Neuronal stem cell (in vitro differentiated cells): ENCODE measurements around the gene ISG15.
"Not testable (repeated sequence)": the region's sequence is repeated elsewhere in the genome, so short reads cannot be mapped to it uniquely, and the experiment has no call there.

Experiments used
- DNase-seq: peaks from one replicate; pipeline ENCODE4 v3.0.0-alpha.2; 2013; ENCODE audit warnings: low spot score
- H2AFZ ChIP-seq: one replicate; pipeline ENCODE4 v1.6.1; 2013; ENCODE audit warnings: mild to moderate bottlenecking, low read length, inconsistent platforms
- H2AK5ac ChIP-seq: 2 replicates; pipeline ENCODE4 v1.6.1; 2013; ENCODE audit warnings: low read depth, mild to moderate bottlenecking, inconsistent platforms, low read length, moderate library complexity, mixed read lengths
- H2BK120ac ChIP-seq: 2 replicates; pipeline ENCODE4 v1.6.1; 2013; ENCODE audit warnings: low read depth, mild to moderate bottlenecking, inconsistent platforms, low read length, moderate library complexity, mixed read lengths
- H2BK12ac ChIP-seq: one replicate; pipeline ENCODE4 v1.6.1; 2013; ENCODE audit warnings: low read length, inconsistent platforms
- H2BK15ac ChIP-seq: 2 replicates; pipeline ENCODE4 v1.6.1; 2013; ENCODE audit warnings: mild to moderate bottlenecking, low read length, inconsistent platforms, mixed read lengths
- H2BK5ac ChIP-seq: one replicate; pipeline ENCODE4 v1.6.1; 2013; ENCODE audit warnings: inconsistent platforms, mild to moderate bottlenecking, low read length, moderate library complexity
- H3K14ac ChIP-seq: one replicate; pipeline ENCODE4 v1.6.1; 2013; ENCODE audit warnings: low read length, inconsistent platforms
- H3K18ac ChIP-seq: 2 replicates; pipeline ENCODE4 v1.6.1; 2013; ENCODE audit warnings: low read length, inconsistent platforms
- H3K23ac ChIP-seq: 2 replicates; pipeline ENCODE4 v1.6.1; 2013; ENCODE audit warnings: low read depth, mild to moderate bottlenecking, mixed read lengths, low read length, inconsistent platforms; ENCODE audit not compliant: poor library complexity
- H3K27ac ChIP-seq: replicated peaks from 3 replicates; pipeline ENCODE4 v1.5.1; 2013; ENCODE audit warnings: low read length, inconsistent platforms
- H3K27me3 ChIP-seq, 3 experiments: 2 replicates each; pipeline ENCODE4 v1.6.1; 2013; ENCODE audit warnings: low read length in 3 of 3, mild to moderate bottlenecking in 2 of 3, inconsistent platforms in 1 of 3, low read depth in 1 of 3, mixed read lengths in 1 of 3, moderate library complexity in 1 of 3; ENCODE audit not compliant: control insufficient read depth in 3 of 3, insufficient read depth in 3 of 3
- H3K36me3 ChIP-seq, 2 donors: replicated peaks in 1 of 2; 2 replicates each; pipeline ENCODE4 v1.6.1; 2013; ENCODE audit warnings: low read length in 2 of 2; ENCODE audit not compliant: control insufficient read depth in 2 of 2, insufficient read depth in 2 of 2
- H3K4ac ChIP-seq: 2 replicates; pipeline ENCODE4 v1.6.1; 2013; ENCODE audit warnings: inconsistent platforms, mild to moderate bottlenecking, low read length, moderate library complexity
- H3K4me1 ChIP-seq, 2 donors: 1 replicate in 1 of 2; 2 replicates in 1 of 2; pipeline ENCODE4 v1.6.1; 2013; ENCODE audit warnings: low read length in 2 of 2, low read depth in 1 of 2; ENCODE audit not compliant: control insufficient read depth in 2 of 2, insufficient read depth in 1 of 2
- H3K4me2 ChIP-seq: one replicate; pipeline ENCODE4 v1.6.1; 2013; ENCODE audit warnings: mild to moderate bottlenecking, low read length, inconsistent platforms; ENCODE audit not compliant: insufficient read depth, poor library complexity, severe bottlenecking
- H3K4me3 ChIP-seq, 2 donors: 2 replicates each; pipeline ENCODE4 v1.5.1; 2013; ENCODE audit warnings: low read length in 2 of 2, mild to moderate bottlenecking in 2 of 2, inconsistent platforms in 1 of 2, moderate library complexity in 1 of 2
- H3K79me1 ChIP-seq: one replicate; pipeline ENCODE4 v1.6.1; 2013; ENCODE audit warnings: low read depth, mild to moderate bottlenecking, inconsistent platforms, low read length, moderate library complexity
- H3K9ac ChIP-seq: one replicate; pipeline ENCODE4 v1.6.1; 2013; ENCODE audit warnings: mild to moderate bottlenecking, low read depth, low read length, inconsistent platforms; ENCODE audit not compliant: poor library complexity
- H3K9me3 ChIP-seq, 2 donors: replicated peaks in 1 of 2; 2 replicates each; pipeline versions ENCODE3 to v1.6.1; 2013; ENCODE audit warnings: low read length in 2 of 2, mild to moderate bottlenecking in 2 of 2, inconsistent platforms in 1 of 2, low read depth in 1 of 2, mixed read lengths in 1 of 2, moderate library complexity in 1 of 2; ENCODE audit not compliant: control insufficient read depth in 2 of 2, insufficient read depth in 1 of 2
- H4K8ac ChIP-seq: one replicate; pipeline ENCODE4 v1.6.1; 2013; ENCODE audit warnings: low read depth, mild to moderate bottlenecking, inconsistent platforms, low read length, moderate library complexity
- H4K91ac ChIP-seq: one replicate; pipeline ENCODE4 v1.6.1; 2013; ENCODE audit warnings: low read length, low read depth, mild to moderate bottlenecking, inconsistent platforms; ENCODE audit not compliant: poor library complexity
- WGBS, 2 donors: extraction: QIAGEN DNeasy Blood & Tissue Kit; methylation state at CpG; one replicate each; pipeline ENCODE4 v1.1.7; 2013; ENCODE audit warnings: missing lambda C conversion rate in 2 of 2, mixed read lengths in 1 of 2; ENCODE audit not compliant: insufficient read length in 2 of 2, insufficient replicate concordance in 1 of 2; ENCODE audit errors: extremely low coverage in 2 of 2; 5-methylcytosine and 5-hydroxymethylcytosine counted together

ISG15 gene

DNA sequence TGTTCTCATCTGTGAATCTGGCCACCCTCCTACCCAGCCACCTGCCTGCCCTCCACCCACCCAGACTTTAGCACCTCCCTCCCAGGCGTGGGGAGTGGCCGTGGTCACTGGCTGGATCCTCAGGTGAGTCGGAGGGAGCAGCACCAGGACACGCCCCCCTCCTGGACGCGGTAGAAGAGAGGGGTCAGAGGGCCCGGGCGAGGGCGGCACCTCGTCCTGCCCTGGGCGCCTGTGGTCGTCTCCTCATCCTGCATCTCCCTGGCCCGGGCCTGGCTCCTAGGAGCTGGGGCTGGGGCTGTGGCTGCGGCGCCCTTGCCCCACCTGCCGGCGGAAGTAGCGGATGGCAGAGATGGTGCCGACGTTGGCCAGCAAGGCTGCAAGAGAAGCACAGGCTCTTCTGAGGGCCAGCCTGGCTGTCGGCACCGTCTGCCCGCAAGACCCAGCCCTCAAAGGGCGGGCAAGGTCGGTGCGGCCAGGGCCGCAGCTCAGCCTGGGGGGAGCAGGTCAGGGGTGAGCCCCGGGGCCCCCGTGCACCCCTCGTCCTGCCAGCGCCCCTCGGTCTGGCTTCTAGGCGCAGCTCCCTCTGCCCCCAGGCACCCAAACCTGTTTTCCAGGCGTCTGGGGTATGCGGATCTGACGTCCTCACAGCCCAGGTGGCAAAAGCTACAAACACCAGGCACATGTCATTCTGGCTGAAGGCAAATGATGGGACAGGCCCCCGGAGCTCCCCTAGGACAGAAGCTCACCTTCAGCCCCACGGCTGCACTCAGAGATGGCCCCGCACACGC is 37.2 kb upstream of the ISG15 start:
- Histone ChIP-seq H3K27me3 (peaks cover 0 to 67% (median 20%) of the 10 kb centered on the region in 3 experiments), H3K4me3 (peak overlapping the region in 1 of 2 donors; percentile 62), H3K9ac (peak overlapping the region; percentile 50), H2AFZ (peak overlapping the region; percentile 94), H3K4me1 (peaks cover 1 to 4% of the 10 kb centered on the region in 2 donors), H3K79me1 (no peaks in the 10 kb centered on the region), H3K23ac (peak overlapping the region; percentile 80), H2BK12ac (peak overlapping the region; percentile 73), H3K4ac (peak overlapping the region; percentile 69), H2BK120ac (no peak overlapping the region), H3K36me3 (no peaks in the 10 kb centered on the region), H3K9me3 (no peaks in the 10 kb centered on the region), H4K8ac (no peak overlapping the region), H3K27ac (no peak overlapping the region), H2AK5ac (peak overlapping the region; percentile 41), H3K14ac (peak overlapping the region; percentile 2), H2BK5ac (peak overlapping the region; percentile 53), H4K91ac (no peak overlapping the region), H2BK15ac (peak overlapping the region; percentile 58), H3K18ac (peak overlapping the region; percentile 90), H3K4me2 (peak overlapping the region; percentile 43)
- WGBS, 2 donors = no CpG with 5 or more reads among the region's 40 CpGs
- DNase-seq = no peak

DNA sequence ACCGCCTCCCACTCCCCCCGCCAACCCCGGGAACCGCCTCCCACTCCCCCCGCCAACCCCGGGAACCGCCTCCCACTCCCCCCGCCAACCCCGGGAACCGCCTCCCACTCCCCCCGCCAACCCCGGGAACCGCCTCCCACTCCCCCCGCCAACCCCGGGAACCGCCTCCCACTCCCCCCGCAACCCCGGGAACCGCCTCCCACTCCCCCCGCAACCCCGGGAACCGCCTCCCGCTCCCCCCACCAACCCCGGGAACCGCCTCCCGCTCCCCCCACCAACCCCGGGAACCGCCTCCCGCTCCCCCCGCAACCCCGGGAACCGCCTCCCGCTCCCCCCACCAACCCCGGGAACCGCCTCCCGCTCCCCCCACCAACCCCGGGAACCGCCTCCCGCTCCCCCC is 36.5 kb upstream of the ISG15 start:
- H3K4ac ChIP-seq, H3K9ac ChIP-seq, H3K4me3 ChIP-seq, H3K23ac ChIP-seq, H2AFZ ChIP-seq, H2AK5ac ChIP-seq, DNase-seq, H2BK12ac ChIP-seq, H4K8ac ChIP-seq, H3K79me1 ChIP-seq, H4K91ac ChIP-seq, H3K9me3 ChIP-seq, H3K14ac ChIP-seq, H3K36me3 ChIP-seq, H3K4me2 ChIP-seq, H3K27ac ChIP-seq, H3K18ac ChIP-seq, H2BK5ac ChIP-seq, H2BK120ac ChIP-seq, H2BK15ac ChIP-seq, H3K4me1 ChIP-seq: not testable (repeated sequence)
- peaks cover 0 to 67% (median 14%) of the 10 kb centered on the region in 3 experiments for H3K27me3 ChIP-seq
- WGBS, 2 donors = no CpG with 5 or more reads among the region's 39 CpGs

DNA sequence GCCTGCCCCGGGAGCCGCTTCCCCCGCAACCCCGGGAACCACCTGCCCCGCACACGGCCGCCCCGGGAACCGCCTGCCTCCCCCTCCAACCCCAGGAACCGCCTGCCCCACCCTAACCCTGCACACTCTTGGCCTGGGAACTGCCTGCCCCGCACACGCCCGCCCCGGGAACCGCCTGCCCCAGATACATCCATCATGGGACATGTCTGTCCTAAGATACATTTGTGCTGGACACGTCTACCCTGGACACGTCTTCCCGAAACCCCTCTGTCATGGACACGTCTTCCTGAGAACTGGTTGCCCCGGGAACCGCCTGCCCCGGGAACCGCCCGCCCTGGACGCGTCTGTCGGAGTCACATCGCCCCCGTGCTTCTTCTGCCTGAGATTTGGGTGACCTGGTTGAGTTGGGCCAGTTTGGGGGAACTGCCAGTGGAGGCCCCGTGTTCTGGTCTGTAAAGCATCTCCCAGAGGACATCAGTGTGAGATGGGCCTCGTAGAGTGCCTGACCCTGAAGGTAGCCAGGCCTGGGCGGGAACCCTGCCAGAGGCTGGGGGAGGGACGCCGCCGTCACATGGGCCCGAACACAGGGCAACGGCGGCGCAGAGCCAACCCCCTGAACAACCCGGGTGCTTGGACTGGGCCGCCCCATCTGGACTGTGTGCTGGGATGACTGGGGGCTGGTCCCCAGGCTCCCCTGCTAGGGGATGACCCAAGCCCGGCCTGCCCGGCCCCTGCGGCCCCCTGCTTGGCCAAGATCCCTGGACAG is 35.0 kb upstream of the ISG15 start:
- Histone ChIP-seq H2BK15ac (peak overlapping the region; percentile 64), H3K4me2 (no peak overlapping the region), H4K91ac (no peak overlapping the region), H3K4ac (no peak overlapping the region), H3K36me3 (no peaks in the 10 kb centered on the region), H3K9me3 (no peaks in the 10 kb centered on the region), H3K27me3 (peaks cover 0 to 70% (median 13%) of the 10 kb centered on the region in 3 experiments), H3K4me3 (no peak overlapping the region), H3K27ac (no peak overlapping the region), H3K18ac (no peak overlapping the region), H3K4me1 (peaks cover 1 to 4% of the 10 kb centered on the region in 2 donors), H3K9ac (no peak overlapping the region), H2BK5ac (no peak overlapping the region), H2AFZ (no peak overlapping the region), H3K14ac (peak overlapping the region; percentile 21), H2BK120ac (no peak overlapping the region), H3K23ac (peak overlapping the region; percentile 80), H2BK12ac (no peak overlapping the region), H2AK5ac (peak overlapping the region; percentile 52), H3K79me1 (no peaks in the 10 kb centered on the region), H4K8ac (no peak overlapping the region)
- no CpG with 5 or more reads among the region's 44 CpGs for WGBS, 2 donors
- DNase-seq = no peak
